BJ (cell line): ENCODE results near the gene DNAH10. TPM values are rescaled to one million over a fixed set of nuclear protein-coding genes. Genes with fewer than 3 reads are reported as not detected.

Source experiments
- CTCF ChIA-PET: fragments of 350-600 bp; formaldehyde crosslinking; extraction: SDS; loops from one replicate; lab custom pipeline; 2021; ENCODE audit warnings: antibody characterized with exemption, inconsistent platforms; lab: Yijun Ruan, JAX
- POLR2A ChIA-PET: fragments of 300-600 bp; sonication (Branson Sonifier 250); formaldehyde crosslinking; extraction: SDS; loops from one replicate; lab custom pipeline; 2021; ENCODE audit warnings: antibody characterized with exemption; lab: Charles Lee
- DNase-seq: peaks from one replicate; pipeline ENCODE4 v3.0.0-alpha.2; 2011; ENCODE audit warnings: low read depth
- H3K27me3 ChIP-seq: 2 replicates; pipeline ENCODE4 v1.6.0; 2011; ENCODE audit warnings: low read length; ENCODE audit not compliant: control insufficient read depth, insufficient read depth
- H3K36me3 ChIP-seq: 2 replicates; pipeline ENCODE4 v1.5.1; 2011; ENCODE audit warnings: low read length; ENCODE audit not compliant: control insufficient read depth, insufficient read depth
- H3K4me3 ChIP-seq: 2 replicates; pipeline ENCODE4 v1.5.1; 2011; ENCODE audit warnings: low read depth, mild to moderate bottlenecking, control low read depth, low read length
- polyA plus RNA-seq: library from polyadenylated mRNA; depleted of rRNA; stranded (reverse); fragments of >200 nt; gene quantifications from 2 replicates; pipeline ENCODE4 v1.2.3, GENCODE V29; 2011
- TF ChIP-seq, protein P1 (sequence below): IDR thresholded peaks from 2 replicates; pipeline ENCODE4 v1.5.1; 2011; ENCODE audit warnings: low read depth, mild to moderate bottlenecking, control low read depth, inconsistent platforms, low read length, moderate library complexity; ENCODE audit not compliant: insufficient read depth

Gene DNAH10
- polyA plus RNA-seq, 1 experiment = 0.61 TPM

DNA sequence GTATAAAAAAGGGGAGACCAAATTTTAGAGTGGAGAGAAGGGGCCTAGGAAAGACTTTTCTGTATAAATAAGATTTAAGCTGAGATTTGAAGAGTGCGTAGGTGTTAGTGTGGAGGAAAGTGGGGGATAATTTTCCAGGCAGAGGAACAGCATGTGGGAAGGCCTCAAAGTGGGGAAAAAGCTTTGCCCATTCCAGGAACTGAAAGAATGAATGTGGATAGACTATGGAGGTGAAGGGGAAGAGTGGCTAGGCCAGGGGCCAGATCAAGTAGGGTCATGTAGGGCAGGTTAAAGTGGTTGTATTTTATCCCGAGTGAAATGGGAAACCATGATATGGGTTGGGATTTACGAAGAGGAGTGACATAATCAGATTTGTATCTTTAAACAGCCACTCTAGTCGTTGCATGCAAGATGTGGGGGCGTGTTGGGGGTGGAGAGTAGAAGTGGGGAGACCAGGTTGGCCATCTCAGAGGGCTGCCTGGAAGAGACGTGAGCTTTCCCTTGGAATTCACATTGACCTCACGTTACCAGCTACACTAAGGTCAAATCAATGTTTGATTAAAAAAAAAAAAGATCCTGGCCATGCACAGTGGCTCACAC, 214.2 kb downstream of the DNAH10 start:
- no peaks in the 10 kb centered on the region for H3K27me3 ChIP-seq
- TF ChIP-seq, protein P1, sequence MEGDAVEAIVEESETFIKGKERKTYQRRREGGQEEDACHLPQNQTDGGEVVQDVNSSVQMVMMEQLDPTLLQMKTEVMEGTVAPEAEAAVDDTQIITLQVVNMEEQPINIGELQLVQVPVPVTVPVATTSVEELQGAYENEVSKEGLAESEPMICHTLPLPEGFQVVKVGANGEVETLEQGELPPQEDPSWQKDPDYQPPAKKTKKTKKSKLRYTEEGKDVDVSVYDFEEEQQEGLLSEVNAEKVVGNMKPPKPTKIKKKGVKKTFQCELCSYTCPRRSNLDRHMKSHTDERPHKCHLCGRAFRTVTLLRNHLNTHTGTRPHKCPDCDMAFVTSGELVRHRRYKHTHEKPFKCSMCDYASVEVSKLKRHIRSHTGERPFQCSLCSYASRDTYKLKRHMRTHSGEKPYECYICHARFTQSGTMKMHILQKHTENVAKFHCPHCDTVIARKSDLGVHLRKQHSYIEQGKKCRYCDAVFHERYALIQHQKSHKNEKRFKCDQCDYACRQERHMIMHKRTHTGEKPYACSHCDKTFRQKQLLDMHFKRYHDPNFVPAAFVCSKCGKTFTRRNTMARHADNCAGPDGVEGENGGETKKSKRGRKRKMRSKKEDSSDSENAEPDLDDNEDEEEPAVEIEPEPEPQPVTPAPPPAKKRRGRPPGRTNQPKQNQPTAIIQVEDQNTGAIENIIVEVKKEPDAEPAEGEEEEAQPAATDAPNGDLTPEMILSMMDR = no peak
- CTCF ChIA-PET = interaction anchor here (1.2 to 1.5 kb wide), 4 partner anchors 8 to 71 kb away, joined by 3 to 4 read pairs (median 4); no protein-coding TSS in a partner anchor
- peaks cover 2% of the 10 kb centered on the region; the same call in 1 of the 2 replicates for H3K36me3 ChIP-seq
- no peak for DNase-seq
- no peak overlapping the region for H3K4me3 ChIP-seq
- POLR2A ChIA-PET = no interaction called here

DNA sequence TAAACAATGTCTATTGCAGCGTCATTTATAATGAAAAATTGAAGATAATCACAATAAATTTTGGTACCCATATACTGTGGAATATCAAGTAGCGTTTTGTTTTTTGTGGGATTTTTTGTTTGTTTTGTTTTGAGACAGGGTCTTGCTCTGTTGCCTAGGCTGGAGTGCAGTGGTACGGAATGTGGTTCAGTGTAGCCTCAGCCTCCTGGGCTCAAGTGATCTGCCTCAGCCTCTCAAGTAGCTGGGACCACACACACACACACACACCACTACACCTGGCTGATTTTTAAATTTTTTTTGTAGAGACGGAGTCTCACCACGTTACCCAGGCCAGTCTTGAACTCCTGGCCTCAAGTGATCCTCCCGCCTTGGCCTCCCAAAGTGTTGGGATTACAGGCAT, 217.5 kb downstream of the DNAH10 start:
- CTCF ChIA-PET = no interaction called here
- peaks cover 3% of the 10 kb centered on the region; the same call in 1 of the 2 replicates for H3K36me3 ChIP-seq
- no peak for DNase-seq
- H3K4me3 ChIP-seq = no peak overlapping the region
- POLR2A ChIA-PET = no interaction called here
- TF ChIP-seq, protein P1 = no peak
- no peaks in the 10 kb centered on the region for H3K27me3 ChIP-seq

DNA sequence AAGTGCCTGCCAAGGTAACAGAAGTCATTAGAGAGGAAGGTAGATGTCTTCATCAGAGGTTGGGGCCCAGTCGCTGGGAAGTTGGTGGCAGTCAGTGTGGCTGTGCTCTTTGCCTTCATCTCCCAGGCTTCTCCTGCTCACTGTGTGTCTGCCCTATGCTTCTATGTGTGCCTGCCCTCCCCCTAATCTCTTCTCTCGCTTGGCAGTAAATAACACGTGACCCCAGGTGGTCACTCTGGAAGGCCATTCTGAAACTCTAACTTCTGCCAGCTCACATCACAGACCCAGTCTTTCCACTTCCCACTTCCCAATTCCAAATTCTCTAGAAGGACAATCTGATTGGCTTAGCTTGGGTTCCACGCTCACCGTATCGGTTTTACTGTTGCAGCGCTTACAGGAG, 220.2 kb downstream of the DNAH10 start:
- no peaks in the 10 kb centered on the region for H3K27me3 ChIP-seq
- TF ChIP-seq, protein P1 = no peak
- no peak for DNase-seq
- H3K36me3 ChIP-seq = peaks cover 3% of the 10 kb centered on the region; the same call in 1 of the 2 replicates
- H3K4me3 ChIP-seq = no peak overlapping the region
- ChIA-PET CTCF (interaction anchor here (1.5 to 7.4 kb wide), 3 partner anchors 14 to 177 kb away, joined by 5 to 54 read pairs (median 48); no protein-coding TSS in a partner anchor), POLR2A (no interaction called here)

DNA sequence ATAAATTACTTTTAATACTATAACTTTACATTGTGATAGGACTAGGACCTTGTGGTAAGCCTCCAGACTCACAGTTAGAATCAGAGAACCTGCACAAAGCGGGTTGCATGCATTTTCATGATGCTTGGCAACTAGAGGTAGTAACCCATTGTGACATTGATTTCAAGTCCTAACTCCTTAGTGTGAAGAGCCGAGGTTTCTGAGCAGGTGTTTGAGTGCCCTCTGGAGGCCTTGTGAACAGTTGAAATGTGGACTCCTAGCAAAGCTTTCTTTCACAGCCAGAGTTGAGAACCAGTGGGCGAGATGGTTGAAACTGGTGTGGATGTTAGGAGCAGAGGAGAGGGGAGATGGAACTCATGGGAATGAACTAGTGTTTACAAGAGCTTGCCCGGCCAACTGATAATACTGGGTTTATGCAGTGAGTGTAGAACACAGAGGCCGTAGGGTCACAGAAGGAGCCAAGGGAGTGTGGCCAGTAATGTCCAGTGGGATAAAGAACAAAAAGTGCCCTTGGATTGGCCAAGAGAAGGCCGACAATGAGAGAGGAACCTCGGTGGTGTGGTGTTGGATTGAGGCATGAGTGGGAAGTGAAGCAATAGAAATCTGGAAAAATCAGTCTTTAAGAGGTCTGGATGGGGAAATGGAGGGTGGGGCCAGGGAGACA, 221.9 kb downstream of the DNAH10 start:
- Histone ChIP-seq H3K27me3 (no peaks in the 10 kb centered on the region), H3K36me3 (peaks cover 4% of the 10 kb centered on the region), H3K4me3 (no peak overlapping the region)
- TF ChIP-seq, protein P1 = peak; percentile 73
- POLR2A ChIA-PET = no interaction called here
- DNase-seq = no peak
- CTCF ChIA-PET = interaction anchor here (0.5 to 7.4 kb wide), 19 partner anchors 8 to 210 kb away, joined by 3 to 54 read pairs (median 3); no protein-coding TSS in a partner anchor

DNA sequence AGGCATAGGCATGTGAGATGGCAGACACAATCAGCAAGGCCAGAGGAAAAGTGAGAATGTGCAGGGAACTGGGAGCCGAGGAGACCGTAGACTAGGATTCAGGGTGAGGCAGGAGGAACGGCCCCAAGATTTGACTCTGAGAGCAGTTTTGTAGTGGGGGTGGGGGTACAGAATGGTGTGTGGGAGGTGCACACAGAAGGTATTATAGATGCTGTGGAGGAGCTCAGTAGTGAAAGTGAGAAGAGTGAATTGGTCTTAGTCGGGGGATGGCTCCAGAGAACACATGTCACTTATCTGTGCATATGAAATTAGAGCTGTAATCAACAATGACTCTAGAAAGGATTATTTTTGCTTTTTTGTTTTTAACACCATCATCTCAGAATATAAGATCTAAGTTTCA, 222.8 kb downstream of the DNAH10 start:
- POLR2A ChIA-PET = no interaction called here
- peaks cover 2% of the 10 kb centered on the region; the same call in 1 of the 2 replicates for H3K36me3 ChIP-seq

More for the DNA sequence above, 222.8 kb downstream of the DNAH10 start:
- TF ChIP-seq, protein P1 = no peak
- CTCF ChIA-PET = interaction anchor here (0.9 to 7.4 kb wide), 13 partner anchors 9 to 185 kb away, joined by 3 to 54 read pairs (median 5); no protein-coding TSS in a partner anchor
- H3K27me3 ChIP-seq = no peaks in the 10 kb centered on the region
- H3K4me3 ChIP-seq = no peak overlapping the region
- DNase-seq = no peak
